ENCODE measurements around the gene AMBRA1.

AMBRA1 gene

GRCh38 chr11:46367916-46368267 is 225.9 kb downstream of the AMBRA1 start:
- Histone ChIP-seq H3K27ac (no peak overlapping the region), H3K4me1 (ENCODE audit: low read depth, poor library complexity, severe bottlenecking) (no peaks in the 10 kb centered on the region)

GRCh38 chr11:46367244-46367915 is 226.4 kb downstream of the AMBRA1 start:
- H3K27ac ChIP-seq = no peak overlapping the region
- no peak overlapping the region for H3K4me2 ChIP-seq
- H3K27me3 ChIP-seq (ENCODE audit: insufficient read depth, low read depth) = no peaks in the 10 kb centered on the region
- H3K9ac ChIP-seq = no peak overlapping the region
- TF ChIP-seq CTCF (conservative IDR thresholded peaks at IDR 0.05; ENCODE audit: low read depth, low read length) = peak; percentile 50; the same call in 1 of the 2 replicates
- H3K36me3 ChIP-seq (ENCODE audit: insufficient read depth) = no peaks in the 10 kb centered on the region
- no peaks in the 10 kb centered on the region for H3K4me1 ChIP-seq (ENCODE audit: low read depth, poor library complexity, severe bottlenecking)
- no peak overlapping the region for H2AFZ ChIP-seq (ENCODE audit: low read depth)
- no peaks in the 10 kb centered on the region for H4K20me1 ChIP-seq (ENCODE audit: insufficient read depth)
- H3K4me3 ChIP-seq (IDR thresholded peaks at IDR 0.05; ENCODE audit: insufficient read depth, low read depth, low read length) = no peak overlapping the region
- H3K79me2 ChIP-seq (ENCODE audit: insufficient read depth, low read depth) = no peaks in the 10 kb centered on the region

More at GRCh38 chr11:46367916-46368267, 225.9 kb downstream of the AMBRA1 start:
- no peaks in the 10 kb centered on the region for H4K20me1 ChIP-seq (ENCODE audit: insufficient read depth)
- H3K36me3 ChIP-seq (ENCODE audit: insufficient read depth) = no peaks in the 10 kb centered on the region
- no peak overlapping the region for H3K9ac ChIP-seq
- H3K4me3 ChIP-seq (IDR thresholded peaks at IDR 0.05; ENCODE audit: insufficient read depth, low read depth, low read length) = no peak overlapping the region
- no peaks in the 10 kb centered on the region for H3K79me2 ChIP-seq (ENCODE audit: insufficient read depth, low read depth)
- H2AFZ ChIP-seq (ENCODE audit: low read depth) = no peak overlapping the region
- no peak overlapping the region for H3K4me2 ChIP-seq
- 0 out of 2 replicates have a peak, but pooled peaks have one; percentile 23 for TF ChIP-seq CTCF (conservative IDR thresholded peaks at IDR 0.05; ENCODE audit: low read depth, low read length)
- H3K27me3 ChIP-seq (ENCODE audit: insufficient read depth, low read depth) = no peaks in the 10 kb centered on the region

- Histone ChIP-seq H4K20me1 (ENCODE audit: insufficient read depth) (no peaks in the 10 kb centered on the region), H3K79me2 (ENCODE audit: insufficient read depth, low read depth) (no peaks in the 10 kb centered on the region), H3K27me3 (ENCODE audit: insufficient read depth, low read depth) (no peaks in the 10 kb centered on the region), H3K36me3 (ENCODE audit: insufficient read depth) (no peaks in the 10 kb centered on the region), H3K9ac (no peak overlapping the region), H2AFZ (ENCODE audit: low read depth) (no peak overlapping the region), H3K4me1 (ENCODE audit: low read depth, poor library complexity, severe bottlenecking) (no peaks in the 10 kb centered on the region), H3K4me3 (IDR thresholded peaks at IDR 0.05; ENCODE audit: insufficient read depth, low read depth, low read length) (no peak overlapping the region), H3K27ac (no peak overlapping the region), H3K4me2 (no peak overlapping the region)
- TF ChIP-seq CTCF (conservative IDR thresholded peaks at IDR 0.05; ENCODE audit: low read depth, low read length) = no peak
Measured at GRCh38 chr11:46366661-46367161, 227.1 kb downstream of the AMBRA1 start.

- Histone ChIP-seq H3K79me2 (ENCODE audit: insufficient read depth, low read depth) (no peaks in the 10 kb centered on the region; the same call in 1 of the 2 replicates), H3K27me3 (ENCODE audit: insufficient read depth, low read depth) (no peaks in the 10 kb centered on the region), H2AFZ (ENCODE audit: low read depth) (no peak overlapping the region), H3K36me3 (ENCODE audit: insufficient read depth) (no peaks in the 10 kb centered on the region), H4K20me1 (ENCODE audit: insufficient read depth) (no peaks in the 10 kb centered on the region), H3K4me1 (ENCODE audit: low read depth, poor library complexity, severe bottlenecking) (no peaks in the 10 kb centered on the region), H3K4me3 (IDR thresholded peaks at IDR 0.05; ENCODE audit: insufficient read depth, low read depth, low read length) (no peak overlapping the region), H3K27ac (no peak overlapping the region), H3K4me2 (no peak overlapping the region), H3K9ac (no peak overlapping the region)
- no peak for TF ChIP-seq CTCF (conservative IDR thresholded peaks at IDR 0.05; ENCODE audit: low read depth, low read length)
Measured at GRCh38 chr11:46366260-46366659, 227.6 kb downstream of the AMBRA1 start.

Measured in KMS-11 (cell line).